Smooth muscle cell of the pulmonary artery (primary cell): Measurements from ENCODE around the gene LYPD6. TPM values are rescaled to one million over a fixed set of nuclear protein-coding genes. Genes with fewer than 3 reads are reported as not detected.

Experiments used
- total RNA-seq: library from RNA; depleted of rRNA; stranded (reverse); fragments of >200 nt; gene quantifications from 2 replicates; pipeline ENCODE4 v1.2.3, GENCODE V29; 2014

The LYPD6 gene
- total RNA-seq: 0.07 TPM in 1 of 2 replicates, not detected in the other

GRCh38 chr2:149330127-149331022 is at the start of gene LYPD6:
LYPD6 (plus strand) TSS chr2:149330587; CDS start chr2:149437709, 107,122 bp downstream.

